Fibroblast of skin of right biceps (primary cell): ENCODE data around the gene PDXDC1.
"Not testable (repeated sequence)": the region's sequence is repeated elsewhere in the genome, so short reads cannot be mapped to it uniquely, and the experiment has no call there.

Experiments
- DNase-seq: peaks from one replicate; pipeline ENCODE4 v3.0.0-alpha.2; 2013

Gene PDXDC1, protein sequence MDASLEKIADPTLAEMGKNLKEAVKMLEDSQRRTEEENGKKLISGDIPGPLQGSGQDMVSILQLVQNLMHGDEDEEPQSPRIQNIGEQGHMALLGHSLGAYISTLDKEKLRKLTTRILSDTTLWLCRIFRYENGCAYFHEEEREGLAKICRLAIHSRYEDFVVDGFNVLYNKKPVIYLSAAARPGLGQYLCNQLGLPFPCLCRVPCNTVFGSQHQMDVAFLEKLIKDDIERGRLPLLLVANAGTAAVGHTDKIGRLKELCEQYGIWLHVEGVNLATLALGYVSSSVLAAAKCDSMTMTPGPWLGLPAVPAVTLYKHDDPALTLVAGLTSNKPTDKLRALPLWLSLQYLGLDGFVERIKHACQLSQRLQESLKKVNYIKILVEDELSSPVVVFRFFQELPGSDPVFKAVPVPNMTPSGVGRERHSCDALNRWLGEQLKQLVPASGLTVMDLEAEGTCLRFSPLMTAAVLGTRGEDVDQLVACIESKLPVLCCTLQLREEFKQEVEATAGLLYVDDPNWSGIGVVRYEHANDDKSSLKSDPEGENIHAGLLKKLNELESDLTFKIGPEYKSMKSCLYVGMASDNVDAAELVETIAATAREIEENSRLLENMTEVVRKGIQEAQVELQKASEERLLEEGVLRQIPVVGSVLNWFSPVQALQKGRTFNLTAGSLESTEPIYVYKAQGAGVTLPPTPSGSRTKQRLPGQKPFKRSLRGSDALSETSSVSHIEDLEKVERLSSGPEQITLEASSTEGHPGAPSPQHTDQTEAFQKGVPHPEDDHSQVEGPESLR

DNA sequence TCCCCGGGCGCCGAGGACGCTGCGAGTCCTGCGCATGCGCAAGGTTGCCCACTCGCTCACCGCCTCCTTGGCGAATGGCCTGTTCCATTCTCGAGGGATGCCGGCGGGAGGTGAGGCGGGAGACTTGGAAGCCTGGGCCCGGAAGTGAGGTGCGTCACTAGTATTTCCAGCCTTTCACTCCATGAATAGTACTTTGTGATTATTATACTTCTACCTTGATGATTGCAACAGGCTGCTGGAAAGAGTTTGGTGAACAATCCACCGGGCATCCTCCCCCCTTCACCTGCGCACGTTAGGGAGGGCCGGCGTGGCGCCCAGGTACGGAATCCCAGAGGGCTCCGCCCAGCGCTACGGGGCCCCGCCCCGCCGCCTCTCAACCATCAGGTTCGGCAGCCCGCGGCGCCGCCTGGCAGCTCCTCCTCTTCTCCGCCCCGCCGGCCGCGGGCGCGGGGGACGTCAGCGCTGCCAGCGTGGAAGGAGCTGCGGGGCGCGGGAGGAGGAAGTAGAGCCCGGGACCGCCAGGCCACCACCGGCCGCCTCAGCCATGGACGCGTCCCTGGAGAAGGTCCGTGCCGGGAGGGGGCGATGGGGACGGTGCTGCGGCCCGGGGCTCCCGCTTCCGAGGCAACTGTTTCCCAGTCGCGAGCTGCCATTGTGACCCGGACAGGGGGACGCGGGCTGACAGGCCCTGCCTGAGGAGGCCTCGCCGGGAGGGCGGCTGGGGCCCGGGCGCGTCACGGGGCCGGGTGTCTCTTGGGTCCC lies at the start of gene PDXDC1:
Gene PDXDC1, plus strand, starts transcription at position 371 of the 762 bp plus-strand sequence. Its CDS starts 174 bp downstream, at position 545.
- peak; percentile 92 for DNase-seq

- peak; percentile 6 for DNase-seq
Measured at GRCh38 chr16:14928064-14928714, 46.6 kb upstream of the PDXDC1 start.

DNA sequence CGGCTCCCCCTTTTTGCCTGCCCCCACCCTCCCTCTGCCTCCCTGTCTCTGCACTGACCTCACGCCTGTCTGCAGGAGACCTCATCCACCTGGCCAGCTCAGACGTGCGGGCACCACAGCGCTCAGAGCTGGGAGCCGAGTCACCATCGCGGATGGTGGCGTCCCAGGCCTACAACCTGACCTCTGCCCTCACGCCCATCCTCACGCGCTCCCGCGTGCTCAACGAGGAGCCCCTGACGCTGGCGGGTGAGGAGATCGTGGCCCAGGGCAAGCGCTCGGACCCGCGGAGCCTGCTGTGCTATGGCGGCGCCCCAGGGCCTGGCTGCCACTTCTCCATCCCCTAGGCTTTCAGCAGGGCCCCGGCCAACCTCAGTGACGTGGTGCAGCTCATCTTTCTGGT lies 45.6 kb upstream of the PDXDC1 start:
- not testable (repeated sequence) for DNase-seq

GRCh38 chr16:14930246-14930645 lies 44.6 kb upstream of the PDXDC1 start:
- not testable (repeated sequence) for DNase-seq

DNA sequence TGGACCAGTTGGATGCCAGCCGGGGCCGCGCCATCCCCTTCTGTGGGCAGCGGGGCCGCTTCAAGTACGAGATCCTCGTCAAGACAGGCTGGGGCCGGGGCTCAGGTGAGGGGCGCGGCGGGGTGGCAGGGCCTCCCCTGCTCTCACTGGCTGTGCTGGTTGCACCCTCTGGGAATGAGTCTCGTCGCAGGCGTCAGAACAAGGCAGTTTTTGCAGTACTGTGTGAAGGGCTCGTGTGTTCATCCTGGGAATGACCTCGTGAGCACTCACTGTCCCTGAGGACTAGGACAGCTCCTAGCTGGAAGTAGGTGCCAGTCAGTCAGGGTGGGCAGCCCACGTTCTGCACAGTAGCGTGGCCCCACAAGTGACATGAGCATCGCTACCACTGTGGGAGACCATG lies 43.9 kb upstream of the PDXDC1 start:
- not testable (repeated sequence) for DNase-seq

DNA sequence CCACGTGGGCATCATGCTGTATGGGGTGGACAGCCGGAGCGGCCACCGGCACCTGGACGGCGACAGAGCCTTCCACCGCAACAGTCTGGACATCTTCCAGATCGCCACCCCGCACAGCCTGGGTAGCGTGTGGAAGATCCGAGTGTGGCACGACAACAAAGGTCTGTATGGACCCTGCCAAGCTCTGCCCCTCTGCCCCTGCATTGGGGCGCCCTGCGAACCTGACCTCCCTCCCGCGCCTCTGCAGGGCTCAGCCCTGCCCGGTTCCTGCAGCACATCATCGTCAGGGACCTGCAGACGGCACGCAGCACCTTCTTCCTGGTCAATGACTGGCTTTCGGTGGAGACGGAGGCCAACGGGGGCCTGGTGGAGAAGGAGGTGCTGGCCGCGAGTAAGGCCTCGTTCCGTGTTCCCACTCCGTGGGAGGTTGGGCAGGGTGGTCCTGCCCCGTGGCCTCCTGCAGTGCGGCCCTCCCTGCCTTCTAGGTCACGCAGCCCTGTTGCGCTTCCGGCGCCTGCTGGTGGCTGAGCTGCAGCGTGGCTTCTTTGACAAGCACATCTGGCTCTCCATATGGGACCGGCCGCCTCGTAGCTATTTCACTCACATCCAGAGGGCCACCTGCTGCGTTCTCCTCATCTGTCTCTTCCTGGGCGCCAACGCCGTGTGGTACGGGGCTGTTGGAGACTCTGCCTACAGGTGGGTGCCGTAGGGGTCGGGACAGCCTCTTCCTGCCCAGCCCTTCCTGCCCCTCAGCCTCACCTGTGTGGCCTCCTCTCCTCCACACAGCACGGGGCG lies 42.0 kb upstream of the PDXDC1 start:
- not testable (repeated sequence) for DNase-seq

- DNase-seq = not testable (repeated sequence)
Measured at GRCh38 chr16:14937143-14937542, 37.7 kb upstream of the PDXDC1 start, which contains the start of gene NPIPA1. Gene NPIPA1 (plus strand): TSS chr16:14937443. CDS start chr16:14937443, 0 bp downstream.

- not testable (repeated sequence) for DNase-seq
Measured at GRCh38 chr16:14937994-14938393, 36.8 kb upstream of the PDXDC1 start.

- DNase-seq = not testable (repeated sequence)
Measured at GRCh38 chr16:14942686-14943085, 32.1 kb upstream of the PDXDC1 start.

GRCh38 chr16:14955546-14956231 lies 19.1 kb upstream of the PDXDC1 start:
- no peak for DNase-seq

GRCh38 chr16:14957576-14958322 lies 17.1 kb upstream of the PDXDC1 start:
- no peak for DNase-seq

DNA sequence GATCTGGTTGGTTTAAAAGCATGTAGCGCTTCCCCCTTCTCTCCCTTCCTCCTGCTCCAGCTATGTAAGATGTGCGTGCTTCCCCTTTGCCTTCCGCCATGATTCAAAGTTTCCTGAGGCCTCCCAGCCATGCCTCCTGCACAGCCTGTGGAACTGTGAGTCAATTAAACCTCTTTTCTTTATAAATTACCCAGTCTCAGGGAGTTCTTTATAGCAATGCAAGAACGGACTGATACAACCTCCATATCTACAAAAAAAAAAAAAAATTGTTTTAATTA lies 16.6 kb upstream of the PDXDC1 start:
- DNase-seq = no peak

DNA sequence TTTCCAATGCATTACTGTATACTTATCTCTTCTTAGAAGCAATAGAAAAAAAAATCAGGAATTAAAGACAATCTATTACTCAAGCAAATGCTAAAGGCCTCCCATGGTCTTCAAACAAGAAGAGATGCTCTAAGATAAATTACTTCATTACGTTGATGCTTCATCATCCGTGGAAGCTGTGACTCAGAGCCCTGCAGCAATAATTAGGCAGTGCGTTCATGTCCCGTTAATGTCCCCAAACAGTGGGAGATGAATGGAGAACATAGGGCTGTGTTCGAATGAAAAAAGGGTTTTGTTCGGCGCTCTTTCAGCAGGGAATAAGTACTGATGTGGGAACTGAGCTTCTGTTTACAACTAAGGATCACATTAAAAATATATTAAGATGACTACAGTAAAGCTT lies 15.9 kb upstream of the PDXDC1 start:
- peak; percentile 14 for DNase-seq

DNA sequence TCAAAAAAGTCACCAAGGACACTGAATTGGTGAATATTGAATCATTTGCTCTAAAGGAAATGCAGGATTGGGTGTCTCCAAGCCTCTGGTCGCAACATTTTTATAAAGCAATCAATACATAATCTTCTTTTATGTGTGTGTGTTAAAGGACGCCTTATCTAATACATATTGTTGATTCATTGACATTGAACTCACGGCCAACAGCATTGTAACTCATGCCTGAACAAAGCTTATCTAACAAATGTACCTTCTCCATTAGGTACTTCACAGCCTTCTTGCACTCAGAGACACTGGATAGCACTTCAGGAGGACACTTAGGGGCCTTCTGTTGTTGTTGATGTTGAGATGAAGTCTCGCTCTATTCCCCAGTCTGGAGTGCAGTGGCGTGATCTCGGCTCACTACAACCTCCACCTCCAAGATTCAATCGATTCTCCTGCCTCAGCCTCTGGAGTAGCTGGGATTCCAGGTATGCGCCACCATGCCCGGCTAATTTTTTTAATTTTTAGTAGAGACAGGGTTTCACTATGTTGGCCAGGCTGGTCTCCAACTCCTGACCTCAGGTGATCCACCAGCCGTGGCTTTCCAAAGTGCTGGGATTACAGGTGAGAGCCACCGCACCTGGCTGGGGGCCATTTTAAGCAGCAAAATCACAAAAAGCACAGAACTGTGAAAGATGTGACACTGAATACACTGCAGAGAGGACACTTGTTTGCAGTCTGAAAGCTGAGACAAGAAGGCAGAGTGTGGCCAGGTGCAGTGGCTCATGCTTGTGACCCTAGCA lies 13.2 kb upstream of the PDXDC1 start:
- no peak for DNase-seq

DNA sequence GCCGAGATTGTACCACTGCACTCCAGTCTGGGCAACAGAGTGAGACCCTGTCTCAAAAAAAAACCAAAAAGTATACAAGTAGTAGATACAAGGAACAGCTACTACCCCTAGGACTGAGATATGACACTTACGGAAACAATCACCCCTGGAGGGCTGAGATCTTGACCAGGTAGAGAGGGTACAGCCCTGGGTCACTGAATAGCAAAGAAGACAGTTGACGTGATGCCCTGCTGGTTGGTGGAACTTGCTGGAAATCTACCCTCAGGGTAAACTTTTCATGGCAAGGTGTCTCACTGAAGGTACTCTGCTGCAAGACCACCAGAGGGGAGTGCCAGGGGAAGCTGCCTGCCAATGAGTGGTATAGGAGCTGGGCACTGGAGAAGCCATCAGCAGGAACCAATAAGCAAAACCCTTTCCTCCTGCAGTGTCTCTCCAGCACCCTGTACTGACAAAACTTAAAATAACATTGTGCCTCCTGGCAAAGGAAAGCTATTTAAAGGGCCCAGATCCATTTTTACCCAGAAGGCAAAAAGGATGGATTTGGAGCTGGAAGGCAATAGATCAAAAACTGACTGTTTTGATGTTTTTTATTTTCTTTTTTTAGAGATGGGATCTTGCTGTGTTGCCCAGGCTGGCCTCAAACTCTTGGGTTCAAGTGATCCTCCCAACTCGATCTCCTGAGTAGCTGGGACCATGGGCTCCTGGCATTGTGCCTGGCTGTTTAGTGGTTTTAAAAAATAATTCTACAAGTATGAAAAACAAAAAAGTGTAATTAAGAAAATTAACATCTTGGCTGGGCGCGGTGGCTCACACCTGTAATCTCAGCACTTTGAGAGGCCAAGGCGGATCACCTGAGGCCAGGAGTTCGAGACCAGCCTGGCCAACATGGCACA lies 11.3 kb upstream of the PDXDC1 start:
- DNase-seq = no peak

- no peak for DNase-seq
Measured at GRCh38 chr16:14965328-14965727, 9.5 kb upstream of the PDXDC1 start.

- not testable (repeated sequence) for DNase-seq
Measured at GRCh38 chr16:14969795-14970194, 5.0 kb upstream of the PDXDC1 start.

- DNase-seq = not testable (repeated sequence)
Measured at GRCh38 chr16:14971621-14972228, 3.1 kb upstream of the PDXDC1 start.
